GM12865 (cell line): Measurements from ENCODE around the gene TOP2A.
"Not testable (repeated sequence)": the region's sequence is repeated elsewhere in the genome, so short reads cannot be mapped to it uniquely, and the experiment has no call there.

Experiments used
- DNase-seq: peaks from one replicate; pipeline ENCODE4 v3.0.0; 2010; ENCODE audit warnings: low read depth
- H3K4me3 ChIP-seq: 2 replicates; pipeline ENCODE4 v1.5.1; 2011; ENCODE audit warnings: mild to moderate bottlenecking, low read depth, low read length, control low read depth
- TF ChIP-seq, protein P1 (sequence below): IDR thresholded peaks from 2 replicates; pipeline ENCODE4 v1.5.1; 2011; ENCODE audit warnings: low read length, control low read depth, low read depth, inconsistent platforms; ENCODE audit not compliant: insufficient read depth; ENCODE audit errors: missing control alignments

Gene TOP2A

GRCh38 chr17:40407460-40407859 is 10.2 kb downstream of the TOP2A start:
- no peak for DNase-seq
- H3K4me3 ChIP-seq: no peak overlapping the region
- TF ChIP-seq, protein P1, sequence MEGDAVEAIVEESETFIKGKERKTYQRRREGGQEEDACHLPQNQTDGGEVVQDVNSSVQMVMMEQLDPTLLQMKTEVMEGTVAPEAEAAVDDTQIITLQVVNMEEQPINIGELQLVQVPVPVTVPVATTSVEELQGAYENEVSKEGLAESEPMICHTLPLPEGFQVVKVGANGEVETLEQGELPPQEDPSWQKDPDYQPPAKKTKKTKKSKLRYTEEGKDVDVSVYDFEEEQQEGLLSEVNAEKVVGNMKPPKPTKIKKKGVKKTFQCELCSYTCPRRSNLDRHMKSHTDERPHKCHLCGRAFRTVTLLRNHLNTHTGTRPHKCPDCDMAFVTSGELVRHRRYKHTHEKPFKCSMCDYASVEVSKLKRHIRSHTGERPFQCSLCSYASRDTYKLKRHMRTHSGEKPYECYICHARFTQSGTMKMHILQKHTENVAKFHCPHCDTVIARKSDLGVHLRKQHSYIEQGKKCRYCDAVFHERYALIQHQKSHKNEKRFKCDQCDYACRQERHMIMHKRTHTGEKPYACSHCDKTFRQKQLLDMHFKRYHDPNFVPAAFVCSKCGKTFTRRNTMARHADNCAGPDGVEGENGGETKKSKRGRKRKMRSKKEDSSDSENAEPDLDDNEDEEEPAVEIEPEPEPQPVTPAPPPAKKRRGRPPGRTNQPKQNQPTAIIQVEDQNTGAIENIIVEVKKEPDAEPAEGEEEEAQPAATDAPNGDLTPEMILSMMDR: no peak

DNA sequence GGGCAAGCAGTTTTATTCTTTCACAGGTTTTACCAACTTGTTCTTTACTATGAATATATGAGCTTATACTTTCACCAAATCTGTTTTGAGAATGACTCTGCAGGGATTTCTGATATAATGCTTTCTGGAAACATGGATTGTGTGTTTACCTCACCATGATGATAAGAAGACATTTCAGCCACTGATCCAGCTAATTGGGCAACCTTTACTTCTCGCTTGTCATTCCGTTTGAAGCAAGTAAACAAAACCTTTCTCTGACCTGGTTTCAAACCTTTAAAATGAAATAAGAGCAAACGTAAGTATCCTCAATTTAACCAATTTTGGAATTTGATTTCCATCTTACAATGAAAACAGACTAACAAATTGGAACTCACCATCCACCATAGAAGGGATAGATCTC is 13.7 kb downstream of the TOP2A start:
- H3K4me3 ChIP-seq: no peak overlapping the region
- TF ChIP-seq, protein P1: no peak
- no peak for DNase-seq

GRCh38 chr17:40402668-40403067 is 15.0 kb downstream of the TOP2A start:
- DNase-seq: no peak
- no peak overlapping the region for H3K4me3 ChIP-seq
- TF ChIP-seq, protein P1: no peak

DNA sequence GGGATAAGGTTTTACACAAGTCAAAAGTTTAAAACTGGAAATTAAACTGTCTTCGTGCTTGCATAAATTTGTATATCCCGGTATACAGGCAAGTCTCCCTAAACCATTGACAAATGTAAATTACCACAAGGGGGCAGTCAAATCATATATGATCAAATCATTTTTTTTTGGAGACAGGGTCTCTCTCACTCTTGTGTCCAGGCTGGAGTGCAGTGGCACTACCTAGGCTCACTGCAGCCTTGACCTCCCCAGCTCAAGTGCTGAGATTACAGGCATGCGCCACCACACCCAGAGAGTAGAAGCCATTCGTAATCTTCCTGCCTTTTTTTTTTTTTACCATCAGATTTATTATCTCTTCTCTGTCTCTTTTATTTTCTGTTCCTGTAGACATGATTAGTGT is 18.5 kb downstream of the TOP2A start:
- H3K4me3 ChIP-seq: no peak overlapping the region
- TF ChIP-seq, protein P1: peak; percentile 36
- DNase-seq: peak; percentile 56

DNA sequence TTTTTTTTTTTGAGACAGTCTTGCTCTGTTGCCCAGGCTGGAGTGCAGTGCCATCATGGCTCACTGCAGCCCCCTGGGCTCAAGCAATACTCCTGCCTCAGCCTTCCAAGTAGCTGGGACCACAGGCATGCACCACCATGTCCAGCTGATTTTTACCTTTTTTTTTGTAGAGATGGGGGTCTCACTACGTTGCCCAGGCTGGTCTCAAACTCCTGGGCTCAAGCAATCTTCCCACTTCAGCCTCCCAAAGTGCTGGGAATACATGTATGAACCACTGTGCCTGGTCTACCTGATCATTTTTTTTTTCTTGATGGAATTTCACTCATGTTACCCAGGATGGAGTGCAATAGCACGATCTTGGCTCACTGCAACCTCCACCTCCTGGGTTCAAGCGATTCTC is 31.1 kb downstream of the TOP2A start:
- DNase-seq: not testable (repeated sequence)

GRCh38 chr17:40382251-40382650 is 35.4 kb downstream of the TOP2A start:
- no peak overlapping the region for H3K4me3 ChIP-seq
- no peak for DNase-seq
- TF ChIP-seq, protein P1: no peak

More for the DNA sequence above, 31.1 kb downstream of the TOP2A start:
- not testable (repeated sequence) for H3K4me3 ChIP-seq

DNA sequence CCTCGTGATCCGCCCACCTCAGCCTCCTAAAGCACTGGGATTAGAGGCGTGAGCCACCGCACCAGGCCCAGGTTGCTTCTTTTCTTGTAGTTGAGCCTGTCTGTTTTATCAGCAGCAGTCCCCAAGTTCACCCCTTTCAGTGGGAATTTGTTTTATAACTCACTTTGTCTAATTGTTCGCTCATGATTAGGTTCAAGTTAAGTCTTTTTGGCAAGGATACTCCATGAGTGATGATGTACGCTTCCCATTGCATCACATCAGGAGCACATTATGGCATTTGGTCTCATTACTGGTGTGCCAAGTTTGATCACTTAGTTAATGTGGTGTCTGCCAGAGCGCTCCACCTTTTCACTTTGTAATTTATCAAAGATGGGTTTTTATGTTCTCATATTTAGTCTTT is 38.7 kb downstream of the TOP2A start:
- TF ChIP-seq, protein P1: no peak

More for the DNA sequence above, 38.7 kb downstream of the TOP2A start:
- no peak overlapping the region for H3K4me3 ChIP-seq
- no peak for DNase-seq
